Activated T-helper 17 cell treated with anti-CD3 and anti-CD28 coated beads, Interleukin-2, amount 50 U/mL, for 72 hours (primary cell): ENCODE data around the gene PATJ. TPM values are rescaled to one million over a fixed set of nuclear protein-coding genes. Genes with fewer than 3 reads are reported as not detected.
"Not testable (repeated sequence)": the region's sequence is repeated elsewhere in the genome, so short reads cannot be mapped to it uniquely, and the experiment has no call there.

ENCODE experiments used
- ATAC-seq: fragments of 150-1000 bp; cut with Tn5 transposase; replicated peaks from 2 replicates; pipeline ENCODE4 v1.10.0; 2021; ENCODE audit warnings: mild to moderate bottlenecking, moderate library complexity
- H3K27ac Mint-ChIP-seq: one replicate; pipeline ENCODE4 v1.8.0; 2022; ENCODE audit warnings: mixed read lengths
- H3K27me3 Mint-ChIP-seq: one replicate; pipeline ENCODE4 v1.8.0; 2022; ENCODE audit warnings: mixed read lengths
- H3K36me3 Mint-ChIP-seq: one replicate; pipeline ENCODE4 v1.8.0; 2022; ENCODE audit warnings: low read depth, mild to moderate bottlenecking, mixed read lengths
- H3K4me1 Mint-ChIP-seq: one replicate; pipeline ENCODE4 v1.8.0; 2022; ENCODE audit warnings: mixed read lengths
- H3K4me3 Mint-ChIP-seq: one replicate; pipeline ENCODE4 v1.8.0; 2022; ENCODE audit warnings: mild to moderate bottlenecking, mixed read lengths
- H3K9me3 Mint-ChIP-seq: one replicate; pipeline ENCODE4 v1.8.0; 2022; ENCODE audit warnings: mixed read lengths
- total RNA-seq, 2 donors: library from RNA; stranded (reverse); gene quantifications; one replicate each; pipeline ENCODE4 v1.2.3, GENCODE V29; 2022

Gene PATJ
- total RNA-seq, 2 donors from 2014 or later, result 15.7 to 30.1 TPM

DNA sequence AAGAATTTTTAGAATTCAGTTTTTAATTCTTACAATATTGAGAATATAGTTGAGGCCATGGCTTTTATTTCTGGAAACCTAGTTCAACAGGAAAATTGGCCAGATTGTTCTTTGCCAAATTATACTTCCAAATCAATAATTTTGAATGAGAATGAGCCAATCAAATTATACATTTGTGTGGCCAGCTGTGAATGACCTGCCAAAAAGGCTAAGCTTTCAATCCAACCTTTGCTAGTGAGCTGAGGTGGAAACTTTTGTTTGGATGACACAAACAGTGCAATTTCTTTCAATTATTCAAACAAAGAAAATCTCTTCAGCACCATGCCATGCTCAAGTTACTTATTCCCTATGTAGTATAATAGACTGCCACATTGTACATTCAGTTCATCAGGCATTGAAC, 167.8 kb downstream of the PATJ start:
- ATAC-seq, result no peak
- Mint-ChIP-seq H3K4me3 (no peak overlapping the region), H3K36me3 (peaks cover 53% of the 10 kb centered on the region), H3K27ac (no peak overlapping the region), H3K27me3 (no peaks in the 10 kb centered on the region), H3K4me1 (no peaks in the 10 kb centered on the region), H3K9me3 (no peaks in the 10 kb centered on the region)

DNA sequence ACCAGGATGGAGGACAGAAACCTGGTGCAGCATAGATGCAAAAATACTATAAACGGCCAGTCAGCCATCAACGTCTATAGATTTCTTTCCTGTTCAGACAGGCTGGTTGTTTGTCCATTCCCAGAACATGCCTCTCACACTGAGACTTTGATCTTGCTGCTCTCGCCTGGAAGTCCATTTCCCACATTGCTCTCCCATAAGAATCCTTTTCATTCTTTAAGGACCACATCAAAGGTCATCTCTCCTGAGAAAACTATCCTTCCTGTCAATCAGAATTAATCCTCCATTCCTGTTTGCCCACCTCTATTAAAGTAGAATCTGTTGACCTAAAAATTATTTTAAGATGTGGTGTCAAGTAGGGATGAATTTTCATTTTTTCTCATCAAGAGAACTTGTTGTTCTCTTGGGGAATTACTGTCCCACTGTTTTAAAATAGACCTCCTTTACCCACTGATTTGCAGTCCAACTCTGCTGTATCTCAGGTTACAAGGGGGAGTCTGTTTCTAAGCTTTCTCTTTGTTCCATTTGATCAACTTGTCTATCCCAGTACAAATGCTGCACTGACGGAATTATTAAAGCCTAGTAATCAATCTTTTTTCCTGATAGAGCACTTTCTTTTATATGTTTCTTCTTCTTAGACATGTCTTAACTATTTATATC, 172.7 kb downstream of the PATJ start:
- peaks cover 77% of the 10 kb centered on the region for H3K36me3 Mint-ChIP-seq

GRCh38 chr1:61921435-61921834, 179.2 kb downstream of the PATJ start:
- H3K27ac Mint-ChIP-seq, result no peak overlapping the region
- no peaks in the 10 kb centered on the region for H3K9me3 Mint-ChIP-seq
- peaks cover 57% of the 10 kb centered on the region for H3K36me3 Mint-ChIP-seq
- H3K27me3 Mint-ChIP-seq, result no peaks in the 10 kb centered on the region
- no peak overlapping the region for H3K4me3 Mint-ChIP-seq
- H3K4me1 Mint-ChIP-seq, result no peaks in the 10 kb centered on the region
- no peak for ATAC-seq

More for the DNA sequence above, 172.7 kb downstream of the PATJ start:
- Mint-ChIP-seq H3K4me1 (no peaks in the 10 kb centered on the region), H3K4me3 (no peak overlapping the region), H3K27ac (no peak overlapping the region), H3K9me3 (no peaks in the 10 kb centered on the region), H3K27me3 (no peaks in the 10 kb centered on the region)
- ATAC-seq, result no peak

DNA sequence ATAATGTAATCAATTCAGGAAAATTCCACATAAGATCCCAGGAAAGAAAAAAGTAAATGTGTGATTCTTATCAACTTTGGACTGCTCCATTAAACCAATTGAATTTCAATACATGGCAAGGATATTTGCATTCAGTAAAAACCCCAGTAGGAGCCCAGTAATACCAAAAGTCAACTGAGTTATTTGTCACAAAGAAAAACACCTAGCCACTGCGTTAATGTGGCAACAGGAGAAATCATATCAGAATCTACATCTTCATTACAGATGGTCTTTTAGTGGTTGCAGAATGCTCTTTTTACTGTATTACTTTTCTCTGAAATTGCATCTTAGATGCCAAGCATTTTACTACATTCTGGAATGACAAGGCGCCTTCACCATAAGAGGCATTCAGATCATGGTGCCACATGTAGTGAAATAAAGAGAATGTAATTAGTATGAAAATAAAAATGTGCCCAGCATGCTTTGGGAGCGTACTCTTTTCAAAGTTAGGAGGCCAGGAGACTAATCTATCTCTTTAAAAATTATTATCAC, 180.7 kb downstream of the PATJ start:
- Mint-ChIP-seq H3K36me3 (peaks cover 49% of the 10 kb centered on the region), H3K4me1 (no peaks in the 10 kb centered on the region), H3K9me3 (no peaks in the 10 kb centered on the region), H3K4me3 (no peak overlapping the region), H3K27ac (no peak overlapping the region), H3K27me3 (no peaks in the 10 kb centered on the region)
- no peak for ATAC-seq

DNA sequence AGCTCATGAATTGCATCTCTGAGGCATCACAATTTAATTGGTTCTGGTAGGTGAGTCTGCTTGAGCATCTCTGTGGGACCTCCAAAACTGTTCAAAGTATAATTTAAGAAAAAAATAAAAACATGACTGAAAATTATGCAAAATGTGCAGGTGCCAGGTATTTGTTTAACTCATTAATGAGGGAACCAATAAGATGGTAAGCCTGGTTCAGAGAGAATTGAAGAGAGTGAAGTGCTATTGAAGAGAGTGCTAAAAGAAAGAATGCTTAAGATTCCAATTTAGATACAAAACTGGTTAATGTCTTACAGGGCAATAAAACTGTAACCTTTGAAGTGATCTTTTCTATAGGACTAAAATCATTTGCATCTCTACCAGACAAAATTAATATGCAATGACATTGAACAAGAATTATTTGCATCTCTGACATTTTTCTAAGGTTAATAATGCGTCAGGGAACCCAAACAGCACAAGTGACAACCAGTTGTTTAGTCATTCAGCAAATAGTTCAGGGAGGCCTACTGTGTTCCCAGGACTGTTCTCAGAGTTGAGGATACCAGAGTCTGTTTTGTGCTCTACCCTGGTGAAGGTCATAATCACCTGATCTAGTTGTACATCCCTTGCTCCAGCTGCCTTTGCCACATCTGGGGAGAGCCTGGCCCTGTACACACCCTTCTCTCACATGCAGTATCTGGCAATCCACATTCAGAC, 183.5 kb downstream of the PATJ start:
- Mint-ChIP-seq H3K4me3 (no peak overlapping the region), H3K4me1 (no peaks in the 10 kb centered on the region), H3K9me3 (no peaks in the 10 kb centered on the region), H3K27me3 (no peaks in the 10 kb centered on the region), H3K27ac (no peak overlapping the region), H3K36me3 (peaks cover 46% of the 10 kb centered on the region)
- no peak for ATAC-seq

GRCh38 chr1:61926597-61926996, 184.3 kb downstream of the PATJ start:
- Mint-ChIP-seq H3K4me1 (no peaks in the 10 kb centered on the region), H3K27ac (no peak overlapping the region), H3K36me3 (peaks cover 44% of the 10 kb centered on the region), H3K27me3 (no peaks in the 10 kb centered on the region), H3K4me3 (no peak overlapping the region), H3K9me3 (no peaks in the 10 kb centered on the region)
- no peak for ATAC-seq

DNA sequence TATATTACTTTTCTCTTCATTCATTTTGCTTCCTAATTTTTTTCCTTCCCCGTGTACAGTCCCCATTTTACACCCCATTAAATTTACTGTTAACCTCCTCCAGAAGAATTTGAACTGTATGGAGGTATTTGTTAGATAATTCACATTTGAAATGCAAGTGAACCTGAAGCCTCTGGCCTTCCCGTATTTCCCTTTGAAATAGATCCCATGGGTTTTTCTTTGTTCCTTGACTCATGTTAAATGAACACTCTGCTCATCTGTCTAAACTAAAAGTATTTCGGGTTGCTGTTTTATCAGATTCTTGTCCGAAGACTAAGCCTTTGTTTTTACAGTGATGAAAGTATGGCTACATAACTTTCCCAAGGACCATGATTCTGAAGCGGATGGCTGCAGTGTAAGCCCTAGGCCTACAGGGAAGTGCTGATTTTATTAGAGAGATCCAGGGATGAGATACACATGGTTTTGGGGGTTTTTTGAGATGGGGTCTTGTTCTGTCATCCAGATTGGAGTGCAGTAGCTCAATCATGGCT, 187.9 kb downstream of the PATJ start:
- no peak for ATAC-seq
- no peak overlapping the region for H3K4me3 Mint-ChIP-seq
- peaks cover 51% of the 10 kb centered on the region for H3K36me3 Mint-ChIP-seq
- no peak overlapping the region for H3K27ac Mint-ChIP-seq
- H3K27me3 Mint-ChIP-seq, result no peaks in the 10 kb centered on the region
- peaks cover 5% of the 10 kb centered on the region for H3K4me1 Mint-ChIP-seq
- peaks cover 4% of the 10 kb centered on the region for H3K9me3 Mint-ChIP-seq

DNA sequence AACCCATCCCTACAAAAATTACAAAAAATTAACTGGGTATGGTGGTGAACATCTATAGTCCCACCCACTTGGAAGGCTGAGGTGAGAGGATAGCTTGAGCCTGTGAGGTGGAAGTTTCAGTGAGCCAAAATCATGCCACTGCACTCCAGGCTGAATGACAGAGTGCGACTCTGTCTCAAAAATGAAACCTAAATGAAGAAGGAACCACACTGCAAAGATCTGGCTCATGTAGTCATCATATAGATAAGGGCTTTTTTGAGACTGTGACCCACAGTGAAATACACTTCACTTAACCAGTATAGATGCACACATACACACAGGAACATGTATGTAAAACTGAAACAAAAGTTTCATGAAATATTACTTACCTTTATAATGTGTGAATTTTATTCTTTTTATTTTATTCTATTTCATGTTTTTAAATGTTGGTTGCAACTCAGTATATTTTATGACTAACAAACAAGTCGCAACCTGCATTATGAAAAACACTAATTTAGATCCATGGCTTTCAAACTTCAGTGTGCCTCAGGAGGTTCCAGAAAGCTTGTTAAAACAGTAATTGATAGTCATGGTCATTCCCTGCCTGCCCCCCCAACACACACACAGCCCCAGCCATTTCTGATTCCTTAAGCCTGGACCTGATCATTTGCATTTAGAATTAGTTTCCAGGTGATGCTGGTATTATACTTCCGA, 189.5 kb downstream of the PATJ start:
- Mint-ChIP-seq H3K36me3 (peaks cover 51% of the 10 kb centered on the region), H3K4me3 (no peak overlapping the region), H3K4me1 (peaks cover 5% of the 10 kb centered on the region), H3K27me3 (no peaks in the 10 kb centered on the region), H3K27ac (no peak overlapping the region), H3K9me3 (peaks cover 4% of the 10 kb centered on the region)
- no peak for ATAC-seq

GRCh38 chr1:61935516-61935915, 193.2 kb downstream of the PATJ start:
- no peak overlapping the region for H3K27ac Mint-ChIP-seq
- H3K4me1 Mint-ChIP-seq, result peaks cover 5% of the 10 kb centered on the region
- H3K9me3 Mint-ChIP-seq, result peaks cover 4% of the 10 kb centered on the region

GRCh38 chr1:61936839-61937238, 194.6 kb downstream of the PATJ start:
- H3K9me3 Mint-ChIP-seq, result peaks cover 4% of the 10 kb centered on the region
- no peak for ATAC-seq
- no peak overlapping the region for H3K4me3 Mint-ChIP-seq

More at GRCh38 chr1:61935516-61935915, 193.2 kb downstream of the PATJ start:
- ATAC-seq, result no peak
- peaks cover 22% of the 10 kb centered on the region for H3K36me3 Mint-ChIP-seq
- no peaks in the 10 kb centered on the region for H3K27me3 Mint-ChIP-seq
- no peak overlapping the region for H3K4me3 Mint-ChIP-seq

GRCh38 chr1:61941794-61942193, 199.5 kb downstream of the PATJ start:
- H3K27me3 Mint-ChIP-seq, result no peaks in the 10 kb centered on the region
- H3K4me3 Mint-ChIP-seq, result no peak overlapping the region
- H3K4me1 Mint-ChIP-seq, result no peaks in the 10 kb centered on the region
- no peak for ATAC-seq
- H3K27ac Mint-ChIP-seq, result no peak overlapping the region
- peaks cover 7% of the 10 kb centered on the region for H3K36me3 Mint-ChIP-seq
- no peaks in the 10 kb centered on the region for H3K9me3 Mint-ChIP-seq

More at GRCh38 chr1:61936839-61937238, 194.6 kb downstream of the PATJ start:
- H3K27me3 Mint-ChIP-seq, result no peaks in the 10 kb centered on the region
- peaks cover 14% of the 10 kb centered on the region for H3K36me3 Mint-ChIP-seq
- no peak overlapping the region for H3K27ac Mint-ChIP-seq
- peaks cover 5% of the 10 kb centered on the region for H3K4me1 Mint-ChIP-seq

DNA sequence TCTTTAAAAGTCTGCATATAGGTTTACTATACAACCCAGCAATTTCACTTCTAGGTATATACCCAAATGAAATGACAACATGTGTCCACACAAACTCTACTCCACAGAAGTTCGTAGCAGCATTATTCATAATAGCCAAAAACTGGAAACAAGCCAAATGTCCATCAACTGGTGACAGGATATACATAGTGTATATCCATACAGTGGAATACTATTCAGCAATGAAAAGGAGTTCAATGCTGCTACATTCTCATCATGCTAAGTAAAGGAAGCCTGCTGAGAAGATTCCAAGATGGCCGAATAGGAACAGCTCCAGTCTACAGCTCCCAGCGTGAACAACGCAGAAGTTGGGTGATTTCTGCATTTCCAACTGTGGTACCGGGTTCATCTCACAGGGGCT, 200.6 kb downstream of the PATJ start:
- peaks cover 7% of the 10 kb centered on the region for H3K36me3 Mint-ChIP-seq
- no peaks in the 10 kb centered on the region for H3K27me3 Mint-ChIP-seq
- no peak overlapping the region for H3K27ac Mint-ChIP-seq
- no peaks in the 10 kb centered on the region for H3K9me3 Mint-ChIP-seq
- no peaks in the 10 kb centered on the region for H3K4me1 Mint-ChIP-seq
- no peak overlapping the region for H3K4me3 Mint-ChIP-seq
- ATAC-seq, result no peak

DNA sequence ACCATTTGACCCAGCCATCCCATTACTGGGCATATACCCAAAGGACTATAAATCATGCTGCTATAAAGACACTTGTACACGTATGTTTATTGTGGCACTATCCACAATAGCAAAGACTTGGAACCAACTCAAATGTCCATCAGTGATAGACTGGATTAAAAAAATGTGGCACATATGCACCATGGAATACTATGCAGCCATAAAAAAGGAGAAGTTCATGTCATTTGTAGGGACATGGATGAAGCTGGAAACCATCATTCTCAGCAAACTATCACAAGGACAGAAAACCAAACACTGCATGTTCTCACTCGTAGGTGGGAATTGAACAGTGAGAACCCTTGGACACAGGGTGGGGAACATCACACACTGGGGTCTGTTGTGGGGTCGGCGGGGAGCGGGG, 206.4 kb downstream of the PATJ start:
- not testable (repeated sequence) for H3K36me3 Mint-ChIP-seq, ATAC-seq, H3K27me3 Mint-ChIP-seq, H3K4me3 Mint-ChIP-seq, H3K9me3 Mint-ChIP-seq, H3K4me1 Mint-ChIP-seq, H3K27ac Mint-ChIP-seq

GRCh38 chr1:61950418-61950817, 208.1 kb downstream of the PATJ start:
- H3K9me3 Mint-ChIP-seq, result no peaks in the 10 kb centered on the region
- peaks cover 6% of the 10 kb centered on the region for H3K36me3 Mint-ChIP-seq
- no peak overlapping the region for H3K4me3 Mint-ChIP-seq
- ATAC-seq, result no peak
- no peaks in the 10 kb centered on the region for H3K4me1 Mint-ChIP-seq
- H3K27ac Mint-ChIP-seq, result no peak overlapping the region
- no peaks in the 10 kb centered on the region for H3K27me3 Mint-ChIP-seq
